K562 (cell line): ENCODE measurements around the gene CDCP1. TPM values are rescaled to one million over a fixed set of nuclear protein-coding genes. Genes with fewer than 3 reads are reported as not detected.
A peak's percentile ranks its signal among the peaks of the same experiment; 100 is the strongest.

Experiments used
- ATAC-seq: fragments of 200-7000 bp; cut with Tn5 transposase; 3 replicates; pipeline ENCODE4 v1.9.1; 2020; ENCODE audit warnings: moderate library complexity
- BruUV-seq: library from RNA; stranded (reverse); fragments of 400-500 nt; replicated peaks from 2 replicates; lab custom pipeline; 2021; lab: Mats Ljungman, UMichigan
- CTCF ChIA-PET: fragments of 300-600 bp; formaldehyde crosslinking; extraction: SDS; loops from one replicate; lab custom pipeline; 2021; ENCODE audit warnings: low intra/inter-chr PET ratio; lab: Yijun Ruan, JAX
- POLR2A ChIA-PET: fragments of 300-600, 350-650 bp; sonication (Branson Sonifier 250); formaldehyde crosslinking; extraction: SDS; loops from one replicate; lab custom pipeline; 2021; ENCODE audit warnings: antibody characterized with exemption, inconsistent platforms; lab: Yijun Ruan, JAX
- DNase-seq, 4 experiments: peaks; one replicate each; pipeline versions ENCODE4 v3.0.0 to v3.0.0-alpha.2; 2011 to 2018; ENCODE audit warnings: low spot score in 3 of 4, mixed read lengths in 3 of 4; ENCODE audit errors: extremely low read depth in 1 of 4
- FAIRE-seq: peaks from 2 replicates; lab custom pipeline; 2011; peaks lifted over from hg19 to GRCh38; lab: Jason Lieb, UNC
- H2AFZ ChIP-seq: 2 replicates; pipeline ENCODE4 v1.6.0; 2011; ENCODE audit warnings: low read depth, low read length, control low read depth, inconsistent platforms
- H3K27ac ChIP-seq: fragments of 200-600 bp; 3 replicates; pipeline ENCODE4 v1.8.0; 2011; ENCODE audit warnings: low read depth, mild to moderate bottlenecking, control low read depth, inconsistent platforms, low read length, moderate library complexity, mixed read lengths; ENCODE audit errors: extremely low read depth
- H3K27me3 ChIP-seq, 2 experiments: fragments of 300-600 bp in 1 of 2; 2 replicates in 1 of 2; 3 replicates in 1 of 2; pipeline versions ENCODE4 v1.6.0 to v1.8.0; 2011; ENCODE audit warnings: inconsistent platforms in 2 of 2, low read length in 2 of 2, mild to moderate bottlenecking in 1 of 2, mixed read lengths in 1 of 2, moderate library complexity in 1 of 2; ENCODE audit not compliant: control insufficient read depth in 2 of 2, insufficient read depth in 2 of 2
- H3K36me3 ChIP-seq: fragments of 300-600 bp; 3 replicates; pipeline ENCODE4 v1.8.0; 2011; ENCODE audit warnings: mild to moderate bottlenecking, low read length, inconsistent platforms; ENCODE audit not compliant: control insufficient read depth, insufficient read depth
- H3K4me1 ChIP-seq, 2 experiments: fragments of 200-600 bp in 1 of 2; replicated peaks in 1 of 2; 2 replicates in 1 of 2; 3 replicates in 1 of 2; pipeline versions ENCODE4 v1.5.1 to v1.8.0; 2011; ENCODE audit warnings: inconsistent platforms in 2 of 2, low read length in 2 of 2, mild to moderate bottlenecking in 1 of 2, mixed read lengths in 1 of 2, moderate library complexity in 1 of 2; ENCODE audit not compliant: control insufficient read depth in 2 of 2, insufficient read depth in 2 of 2
- H3K4me2 ChIP-seq: 2 replicates; pipeline ENCODE4 v1.6.1; 2011; ENCODE audit warnings: low read length, control low read depth, inconsistent platforms, mixed read lengths; ENCODE audit not compliant: insufficient read depth
- H3K4me3 ChIP-seq: fragments of 200-600 bp; sonication (generic), shearing (Covaris generic); 2 replicates; pipeline ENCODE4 v1.5.1; 2016; ENCODE audit warnings: control low read depth, inconsistent platforms
- H3K79me2 ChIP-seq: fragments of 200-600 bp; 3 replicates; pipeline ENCODE4 v1.8.0; 2011; ENCODE audit warnings: low read length, inconsistent platforms; ENCODE audit not compliant: control insufficient read depth, insufficient read depth
- H3K9ac ChIP-seq, 2 experiments: 2 replicates each; pipeline versions ENCODE4 v1.6.0 to v1.6.1; 2011; ENCODE audit warnings: low read depth in 2 of 2, low read length in 2 of 2, control low read depth in 1 of 2, inconsistent platforms in 1 of 2, mild to moderate bottlenecking in 1 of 2, mixed read lengths in 1 of 2; ENCODE audit not compliant: insufficient read depth in 1 of 2
- H3K9me1 ChIP-seq: one replicate; pipeline ENCODE4 v1.6.0; 2011; ENCODE audit warnings: inconsistent platforms, mild to moderate bottlenecking, low read length, moderate library complexity; ENCODE audit not compliant: control insufficient read depth, insufficient read depth
- H3K9me3 ChIP-seq: replicated peaks from 2 replicates; pipeline ENCODE4 v1.5.1; 2011; ENCODE audit warnings: low read depth, low read length, inconsistent platforms; ENCODE audit not compliant: control insufficient read depth, insufficient read depth
- H4K20me1 ChIP-seq: replicated peaks from 2 replicates; pipeline ENCODE4 v1.6.1; 2011; ENCODE audit warnings: low read length, inconsistent platforms, mixed read lengths; ENCODE audit not compliant: control insufficient read depth, insufficient read depth
- CBX3 ChIP-seq, 2 experiments: IDR thresholded peaks; 1 replicate in 1 of 2; 2 replicates in 1 of 2; pipeline ENCODE4 v1.6.1; 2012; ENCODE audit warnings: inconsistent platforms in 2 of 2, low read length in 2 of 2, borderline replicate concordance in 1 of 2, control low read depth in 1 of 2
- CEBPB ChIP-seq: fragments of 450-650 bp; IDR thresholded peaks from 2 replicates; pipeline ENCODE4 v1.6.1; 2016; ENCODE audit warnings: missing genetic modification characterization, missing compliant biosample characterization
- ESRRA ChIP-seq: fragments of 450-650 bp; IDR thresholded peaks from 2 replicates; pipeline ENCODE4 v1.6.1; 2014; ENCODE audit warnings: low read depth, mild to moderate bottlenecking, moderate library complexity, borderline replicate concordance
- ETV1 ChIP-seq: fragments of 450-650 bp; conservative IDR thresholded peaks from 2 replicates; pipeline ENCODE4 v1.6.1; 2016; ENCODE audit warnings: missing genetic modification characterization, control low read depth, low read depth, missing compliant biosample characterization
- MAFG ChIP-seq: fragments of 450-650 bp; conservative IDR thresholded peaks from 2 replicates; pipeline ENCODE4 v1.6.1; 2016; ENCODE audit warnings: missing genetic modification characterization, missing compliant biosample characterization
- TRIM24 ChIP-seq, 2 experiments: fragments of 450-650 bp; IDR thresholded peaks; 2 replicates each; pipeline ENCODE4 v1.6.1; 2016
- TRIM28 ChIP-seq: fragments of 450-650 bp; IDR thresholded peaks from 2 replicates; pipeline ENCODE4 v1.6.1; 2017
- ZFP1 ChIP-seq: fragments of 450-650 bp; formaldehyde crosslinking; IDR thresholded peaks from 2 replicates; pipeline ENCODE4 v1.4.0; 2020; ENCODE audit warnings: mild to moderate bottlenecking, mixed read lengths
- WGBS: fragments of 100-300 bp; shearing (Covaris generic); methylation state at CpG from one replicate; pipeline ENCODE4 v1.1.6; 2016; ENCODE audit warnings: low coverage, mixed read lengths; ENCODE audit not compliant: insufficient coverage; ENCODE audit errors: missing lambda C conversion rate; 5-methylcytosine and 5-hydroxymethylcytosine counted together
- in situ Hi-C: fragments of 300-500 bp; cut with MboI; formaldehyde crosslinking; loops from 4 replicates; pipeline ENCODE4 v1.15.0; 2018; ENCODE audit warnings: inconsistent platforms, mixed read lengths
- intact Hi-C: fragments of 100-400 bp; cut with micrococcal nuclease; formaldehyde crosslinking; loops from 2 replicates; pipeline ENCODE4 v1.14.2; 2022
- polyA plus RNA-seq, 8 experiments: library from polyadenylated mRNA; depleted of rRNA in 4 of 8; stranded (reverse) in 5 of 8; unstranded in 3 of 8; fragments of >200 nt; fragmentation: Nextera tagmentation in 2 of 8; fragmentation: Illumina TruSeq in 1 of 8; extraction: Ambion mirVana in 2 of 8; extraction: Trizol in 1 of 8; gene quantifications; 2 replicates each; pipeline versions ENCODE4 v1.2.1 to v1.2.3, GENCODE V29; 2011 to 2014; ENCODE audit warnings: inconsistent platforms in 1 of 8, missing spikeins in 1 of 8
- total RNA-seq, 7 experiments: library from RNA; depleted of rRNA in 6 of 7; stranded (reverse); fragments of >200 nt in 6 of 7; fragmentation: Illumina TruSeq in 2 of 7; extraction: Trizol in 2 of 7; gene quantifications; 2 replicates each; pipeline versions ENCODE4 v1.2.1 to v1.2.3, GENCODE V29; 2011 to 2021; ENCODE audit warnings: low replicate concordance in 1 of 7

CDCP1 gene
- total and polyA plus RNA-seq, 9 of the 15 experiments (the other 6 are each of a cell fraction or from before 2014, with no cell fraction given), result 3.9 to 16.4 (median 5.2) TPM

DNA sequence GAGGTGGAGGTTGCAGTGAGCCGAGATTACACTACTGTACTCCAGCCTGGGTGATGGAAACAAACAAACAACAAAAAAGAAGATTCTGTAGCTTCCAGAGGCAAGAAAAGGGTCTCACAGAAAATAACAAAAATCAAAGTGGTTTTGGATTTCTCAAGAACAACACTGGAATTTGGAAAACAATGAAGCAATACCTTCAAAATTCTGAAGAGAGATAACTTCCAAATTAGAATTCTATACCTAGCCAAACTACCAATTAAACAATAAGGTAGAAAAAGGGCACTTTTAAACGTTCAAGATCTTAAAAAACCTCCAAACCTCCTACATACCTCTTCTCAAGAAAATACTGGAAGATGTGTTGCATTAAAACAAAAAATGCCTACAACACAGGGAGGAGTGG is 4.9 kb upstream of the CDCP1 start:
- FAIRE-seq (no peak), ATAC-seq (no peak), DNase-seq (no peak)
- Histone ChIP-seq H3K4me1 (peaks cover 4 to 14% of the 10 kb centered on the region in 2 experiments; a peak in 4 of 5 replicates), H3K36me3 (no peaks in the 10 kb centered on the region), H4K20me1 (no peaks in the 10 kb centered on the region), H2AFZ (no peak overlapping the region), H3K27ac (no peak overlapping the region), H3K9ac (no peak overlapping the region), H3K27me3 (no peaks in the 10 kb centered on the region), H3K4me2 (no peak overlapping the region), H3K4me3 (no peak overlapping the region), H3K79me2 (no peaks in the 10 kb centered on the region; the same call in 2 of the 3 replicates), H3K9me3 (peaks cover 4% of the 10 kb centered on the region), H3K9me1 (no peaks in the 10 kb centered on the region)
- intact Hi-C loops, result no loop called here
- ChIA-PET POLR2A (no interaction called here), CTCF (no interaction called here)
- 34% methylated on average over 2 of the region's 2 CpGs for WGBS
- no TSS peak for BruUV-seq
- in situ Hi-C loops, result no loop called here
- no peak for TF ChIP-seq ESRRA
- TF ChIP-seq CEBPB, result peak; percentile 45; the same call in 1 of the 2 replicates
- TF ChIP-seq TRIM24 (IDR thresholded peaks at IDR 0.05), result peak; percentile 61 to 70; a peak in 3 of 4 replicates
- TF ChIP-seq ETV1, result no peak
- TF ChIP-seq MAFG, result no peak
- peak; percentile 77 for TF ChIP-seq TRIM28
- peak; percentile 92 for TF ChIP-seq ZFP1
- TF ChIP-seq CBX3 (IDR thresholded peaks at IDR 0.05; ENCODE audit: borderline replicate concordance in 1 of 2, low read length in 2 of 2), result 0 out of 3 replicates have a peak, but pooled peaks of 1 of the 2 experiments have one; percentile 37
- TF ChIP-seq, all 486 proteins: peak for 5
